HepG2 (cell line): ENCODE results near the gene POC1A. TPM values are rescaled to one million over a fixed set of nuclear protein-coding genes. Genes with fewer than 3 reads are reported as not detected.

Experiments
- ATAC-seq: fragments of 200-7000 bp; cut with Tn5 transposase; 3 replicates; pipeline ENCODE4 v1.9.1; 2020; ENCODE audit warnings: mild to moderate bottlenecking, moderate library complexity
- BruUV-seq: library from RNA; stranded (reverse); fragments of 400-500 nt; replicated peaks from 2 replicates; lab custom pipeline; 2021; lab: Mats Ljungman, UMichigan
- CTCF ChIA-PET: fragments of 300-600 bp; formaldehyde crosslinking; extraction: SDS; loops from one replicate; lab custom pipeline; 2021; ENCODE audit warnings: low total read pairs, inconsistent platforms, low intra/inter-chr PET ratio; lab: Yijun Ruan, JAX
- POLR2A ChIA-PET: fragments of 350-600 bp; sonication (Branson Sonifier 250); formaldehyde crosslinking; loops from one replicate; lab custom pipeline; 2020; ENCODE audit warnings: antibody characterized with exemption, inconsistent platforms; lab: Yijun Ruan, JAX
- DNase-seq: peaks from one replicate; pipeline ENCODE4 v3.0.0-alpha.2; 2015; ENCODE audit warnings: low spot score
- FAIRE-seq: peaks from 3 replicates; lab custom pipeline; 2011; peaks lifted over from hg19 to GRCh38; lab: Jason Lieb, UNC
- H2AFZ ChIP-seq: one replicate; pipeline ENCODE4 v1.6.1; 2011; ENCODE audit warnings: low read length, inconsistent platforms
- H3K27ac ChIP-seq: fragments of 300-600 bp; 3 replicates; pipeline ENCODE4 v1.8.0; 2011; ENCODE audit warnings: mixed run types, mild to moderate bottlenecking, mixed read lengths, low read length, inconsistent platforms; ENCODE audit not compliant: insufficient read depth; ENCODE audit errors: extremely low read length
- H3K27me3 ChIP-seq, 2 experiments: fragments of 200-600 bp in 1 of 2; 2 replicates in 1 of 2; 3 replicates in 1 of 2; pipeline versions ENCODE4 v1.6.0 to v1.8.0; 2011; ENCODE audit warnings: low read length in 2 of 2, mild to moderate bottlenecking in 2 of 2, moderate library complexity in 2 of 2, inconsistent platforms in 1 of 2; ENCODE audit not compliant: insufficient read depth in 2 of 2, control insufficient read depth in 1 of 2
- H3K36me3 ChIP-seq, 2 experiments: fragments of 200-600 bp in 1 of 2; replicated peaks in 1 of 2; 2 replicates in 1 of 2; 3 replicates in 1 of 2; pipeline versions ENCODE4 v1.5.1 to v1.8.0; 2011; ENCODE audit warnings: low read length in 2 of 2, inconsistent platforms in 1 of 2; ENCODE audit not compliant: insufficient read depth in 2 of 2, control insufficient read depth in 1 of 2
- H3K4me1 ChIP-seq: 2 replicates; pipeline ENCODE4 v1.5.1; 2012; ENCODE audit warnings: low read length, inconsistent platforms; ENCODE audit not compliant: insufficient read depth
- H3K4me2 ChIP-seq: 2 replicates; pipeline ENCODE4 v1.6.0; 2011; ENCODE audit warnings: low read depth, low read length, inconsistent platforms
- H3K4me3 ChIP-seq, 3 experiments: fragments of 200-600 bp in 1 of 3; sonication (generic), shearing (Covaris generic) in 1 of 3; replicated peaks in 1 of 3; 2 replicates each; pipeline ENCODE4 v1.5.1; 2011 to 2016; ENCODE audit warnings: low read length in 3 of 3, inconsistent platforms in 2 of 3, low read depth in 2 of 3, mild to moderate bottlenecking in 2 of 3, control low read depth in 1 of 3, mixed read lengths in 1 of 3; ENCODE audit not compliant: insufficient read depth in 1 of 3
- H3K79me2 ChIP-seq: one replicate; pipeline ENCODE4 v1.6.1; 2011; ENCODE audit warnings: low read length, inconsistent platforms; ENCODE audit not compliant: insufficient read depth
- H3K9ac ChIP-seq: 2 replicates; pipeline ENCODE4 v1.6.0; 2011; ENCODE audit warnings: mild to moderate bottlenecking, low read depth, low read length, inconsistent platforms; ENCODE audit not compliant: insufficient read depth
- H3K9me3 ChIP-seq: 2 replicates; pipeline ENCODE4 v1.5.1; 2012; ENCODE audit warnings: mild to moderate bottlenecking, low read length
- H4K20me1 ChIP-seq: 2 replicates; pipeline ENCODE4 v1.6.0; 2011; ENCODE audit warnings: inconsistent platforms, mild to moderate bottlenecking, low read length, moderate library complexity; ENCODE audit not compliant: insufficient read depth
- ASH2L ChIP-seq: fragments of 300-600, 200-600 bp; sonication (generic); IDR thresholded peaks from 2 replicates; pipeline ENCODE4 v1.7.0; 2017; ENCODE audit warnings: low read depth, mild to moderate bottlenecking, moderate library complexity, mixed read lengths, low read length; ENCODE audit not compliant: insufficient read length
- GTF3A ChIP-seq: sonication (generic); formaldehyde crosslinking; conservative IDR thresholded peaks from 2 replicates; pipeline ENCODE4 v1.4.0; 2020; ENCODE audit warnings: mild to moderate bottlenecking, missing genetic modification reagents
- HINFP ChIP-seq: sonication (generic); formaldehyde crosslinking; IDR thresholded peaks from 2 replicates; pipeline ENCODE4 v1.4.0; 2020; ENCODE audit warnings: low read depth, mild to moderate bottlenecking, missing genetic modification reagents
- POGZ ChIP-seq: sonication (generic); formaldehyde crosslinking; IDR thresholded peaks from 2 replicates; pipeline ENCODE4 v1.4.0; 2020; ENCODE audit warnings: mild to moderate bottlenecking, missing genetic modification reagents
- SYNCRIP ChIP-seq: fragments of 200-400 bp; formaldehyde crosslinking; IDR thresholded peaks from 2 replicates; pipeline ENCODE4 v1.6.1; 2018; ENCODE audit warnings: mild to moderate bottlenecking, low read depth, low read length; ENCODE audit not compliant: insufficient read depth
- ZNF44 ChIP-seq: sonication (generic); formaldehyde crosslinking; IDR thresholded peaks from 2 replicates; pipeline ENCODE4 v1.5.1; 2020; ENCODE audit warnings: mild to moderate bottlenecking, missing genetic modification reagents
- ZNF569 ChIP-seq: sonication (generic); formaldehyde crosslinking; IDR thresholded peaks from 2 replicates; pipeline ENCODE4 v1.5.0; 2020; ENCODE audit warnings: mild to moderate bottlenecking, missing genetic modification reagents, moderate library complexity, borderline replicate concordance
- ZNF646 ChIP-seq: sonication (generic); formaldehyde crosslinking; IDR thresholded peaks from 2 replicates; pipeline ENCODE4 v1.9.0; 2021; ENCODE audit warnings: mild to moderate bottlenecking, missing genetic modification reagents
- WGBS: methylation state at CpG from one replicate; pipeline ENCODE4 v1.1.6; 2017; ENCODE audit warnings: low lambda C conversion rate; 5-methylcytosine and 5-hydroxymethylcytosine counted together
- in situ Hi-C: cut with HindIII; loops from 2 replicates; pipeline ENCODE4 v1.10.0; 2017; ENCODE audit warnings: low pct_unique_long_range_greater_than_20kb; ENCODE audit not compliant: extremely low pct_ligation_motif_present
- intact Hi-C: fragments of 100-400 bp; cut with micrococcal nuclease; formaldehyde crosslinking; loops from one replicate; pipeline ENCODE4 v1.10.0; 2022; ENCODE audit not compliant: unreplicated experiment
- polyA plus RNA-seq, 8 experiments: library from polyadenylated mRNA; depleted of rRNA in 3 of 8; stranded (reverse) in 7 of 8; unstranded in 1 of 8; fragments of >200 nt; fragmentation: Illumina TruSeq in 4 of 8; extraction: Trizol in 4 of 8; gene quantifications; 2 replicates each; pipeline versions ENCODE4 v1.2.1 to v1.2.3, GENCODE V29; 2011 to 2016; ENCODE audit warnings: low read depth in 4 of 8, missing spikeins in 1 of 8, mixed read lengths in 1 of 8; ENCODE audit not compliant: insufficient read depth in 1 of 8
- total RNA-seq, 5 experiments: library from RNA; depleted of rRNA; stranded (reverse); fragments of >200 nt; fragmentation: Illumina TruSeq; extraction: Trizol; gene quantifications; 2 replicates each; pipeline ENCODE4 v1.2.3, GENCODE V29; 2016; ENCODE audit warnings: low read depth in 1 of 5
- TF ChIP-seq, protein P1 (sequence below): sonication (generic); formaldehyde crosslinking; IDR thresholded peaks from 2 replicates; pipeline ENCODE4 v1.8.1; 2023; ENCODE audit warnings: mild to moderate bottlenecking, moderate library complexity, missing genetic modification reagents

Gene POC1A
- total and polyA plus RNA-seq, 2 of the 13 experiments (the other 11 are each of a cell fraction or from before 2014, with no cell fraction given), result 14.6 to 20.0 TPM

GRCh38 chr3:52198643-52199608 is 44.7 kb upstream of the POC1A start (continued):
- TF ChIP-seq SYNCRIP (no peak), GTF3A (CRISPR knock-in tag) (no peak)

- ATAC-seq, result peak; percentile 91
- in situ Hi-C loops, result no loop called here
- WGBS, result under 1% methylated on average over 16 of the region's 71 CpGs
- no peak for TF ChIP-seq ZNF44 (CRISPR knock-in tag)
- peak; percentile 74 for TF ChIP-seq POGZ (CRISPR knock-in tag)
- no peak for TF ChIP-seq ZNF569 (CRISPR knock-in tag)
- TF ChIP-seq ASH2L, result no peak
- TF ChIP-seq, protein P1, sequence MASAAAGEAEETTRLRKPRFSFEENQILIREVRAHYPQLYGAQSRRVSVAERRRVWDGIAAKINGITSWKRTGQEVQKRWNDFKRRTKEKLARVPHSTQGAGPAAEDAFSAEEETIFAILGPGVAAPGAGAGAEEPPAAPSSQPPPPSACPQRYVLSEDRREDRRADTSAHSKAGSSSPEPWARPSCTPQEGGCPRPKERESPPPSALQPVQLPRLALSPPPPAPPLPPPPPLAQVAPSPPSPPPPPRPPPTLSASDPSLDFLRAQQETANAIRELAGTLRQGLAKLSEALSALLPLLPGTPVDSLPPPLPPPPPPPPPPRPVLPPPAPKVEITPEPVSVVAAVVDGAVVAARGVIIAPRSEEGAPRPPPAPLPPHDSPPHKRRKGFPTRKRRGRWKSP (CRISPR knock-in tag), result 0 out of 2 replicates have a peak, but pooled peaks have one; percentile 68
- TF ChIP-seq ZNF646 (CRISPR knock-in tag), result no peak
- 0 out of 2 replicates have a peak, but pooled peaks have one; percentile 16 for TF ChIP-seq HINFP (CRISPR knock-in tag)
Measured at GRCh38 chr3:52197842-52198625, 43.8 kb upstream of the POC1A start, which contains the start of gene ALAS1. ALAS1 (plus strand) TSS chr3:52198160; CDS start chr3:52199242, 1,082 bp downstream.

More at GRCh38 chr3:52197842-52198625, 43.8 kb upstream of the POC1A start, which contains the start of gene ALAS1:
- Histone ChIP-seq H3K4me3 (peak within 1 kb of the TSS; percentile 86 to 94 (median 90)), H4K20me1 (no peaks in the 10 kb centered on the region), H2AFZ (peak within 1 kb of the TSS; percentile 1), H3K36me3 (peaks cover 2 to 24% of the 10 kb centered on the region in 2 experiments), H3K9ac (peak within 1 kb of the TSS; percentile 88), H3K27me3 (0 out of 5 replicates have a peak, but pooled peaks cover 0 to 5% of the 10 kb centered on the region in 2 experiments), H3K4me2 (peak within 1 kb of the TSS; percentile 90), H3K4me1 (peaks cover 67% of the 10 kb centered on the region), H3K9me3 (no peaks in the 10 kb centered on the region), H3K79me2 (peaks cover 11% of the 10 kb centered on the region), H3K27ac (peak within 1 kb of the TSS; percentile 57)
- intact Hi-C loops, result loop anchor here (1.0 kb wide), 2 partner anchors 12 to 21 kb away; no protein-coding TSS in a partner anchor
- ChIA-PET CTCF (no interaction called here), POLR2A (interaction anchor here (0.8 to 4.3 kb wide), 6 partner anchors 9 to 43 kb away, joined by 3 to 24 read pairs (median 6); partner anchors contain the start of gene POC1A)
- BruUV-seq, result TSS peak; percentile 73
- DNase-seq (peak; percentile 82), FAIRE-seq (peak; percentile 49)
